ENCODE measurements around the gene LY86.

DNA sequence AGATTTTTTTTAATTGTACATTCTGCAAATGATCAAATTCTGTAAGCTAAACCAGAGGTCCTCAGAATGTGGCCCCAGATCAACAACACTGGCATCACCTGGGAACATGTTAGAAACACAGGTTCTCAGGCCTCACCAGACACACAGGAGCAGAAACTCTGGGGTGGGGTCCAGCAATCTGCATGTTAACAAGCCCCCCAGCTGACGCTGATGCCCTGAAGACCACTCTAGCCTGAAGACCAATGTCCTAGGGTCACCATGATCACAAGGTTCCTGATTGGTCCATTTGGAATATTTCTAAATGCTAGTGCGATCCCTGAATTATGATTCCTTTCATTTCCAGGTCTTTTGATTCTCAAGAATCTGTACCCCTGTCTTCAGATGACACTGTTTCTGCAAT, 2.4 kb upstream of the LY86 start:
- TF ChIP-seq, protein P1, sequence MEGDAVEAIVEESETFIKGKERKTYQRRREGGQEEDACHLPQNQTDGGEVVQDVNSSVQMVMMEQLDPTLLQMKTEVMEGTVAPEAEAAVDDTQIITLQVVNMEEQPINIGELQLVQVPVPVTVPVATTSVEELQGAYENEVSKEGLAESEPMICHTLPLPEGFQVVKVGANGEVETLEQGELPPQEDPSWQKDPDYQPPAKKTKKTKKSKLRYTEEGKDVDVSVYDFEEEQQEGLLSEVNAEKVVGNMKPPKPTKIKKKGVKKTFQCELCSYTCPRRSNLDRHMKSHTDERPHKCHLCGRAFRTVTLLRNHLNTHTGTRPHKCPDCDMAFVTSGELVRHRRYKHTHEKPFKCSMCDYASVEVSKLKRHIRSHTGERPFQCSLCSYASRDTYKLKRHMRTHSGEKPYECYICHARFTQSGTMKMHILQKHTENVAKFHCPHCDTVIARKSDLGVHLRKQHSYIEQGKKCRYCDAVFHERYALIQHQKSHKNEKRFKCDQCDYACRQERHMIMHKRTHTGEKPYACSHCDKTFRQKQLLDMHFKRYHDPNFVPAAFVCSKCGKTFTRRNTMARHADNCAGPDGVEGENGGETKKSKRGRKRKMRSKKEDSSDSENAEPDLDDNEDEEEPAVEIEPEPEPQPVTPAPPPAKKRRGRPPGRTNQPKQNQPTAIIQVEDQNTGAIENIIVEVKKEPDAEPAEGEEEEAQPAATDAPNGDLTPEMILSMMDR (IDR thresholded peaks at IDR 0.05 in 2 of 3, conservative IDR thresholded peaks at IDR 0.05 in 1 of 3; ENCODE audit: insufficient read depth in 2 of 3, low read depth in 1 of 3, low read length in 3 of 3): no peak
- TF ChIP-seq TCF3 (CRISPR knock-in tag; IDR thresholded peaks at IDR 0.05) (no peak), SAP30 (IDR thresholded peaks at IDR 0.05; ENCODE audit: borderline replicate concordance, insufficient read depth, low read depth, low read length, poor library complexity, severe bottlenecking) (no peak), RCOR1 (IDR thresholded peaks at IDR 0.05; ENCODE audit: borderline replicate concordance in 1 of 2, low read depth in 2 of 2, low read length in 2 of 2) (no peak), POLR2G (IDR thresholded peaks at IDR 0.05; ENCODE audit: low read depth, low read length) (no peak), ZNF551 (CRISPR knock-in tag; IDR thresholded peaks at IDR 0.05) (no peak), ZNF174 (CRISPR knock-in tag; IDR thresholded peaks at IDR 0.05) (no peak), CAMTA2 (CRISPR knock-in tag; conservative IDR thresholded peaks at IDR 0.05) (no peak), GTF2F1 (IDR thresholded peaks at IDR 0.05; ENCODE audit: low read depth, low read length) (no peak), ESRRA (IDR thresholded peaks at IDR 0.05; ENCODE audit: borderline replicate concordance, low read depth) (no peak)
